K562 (cell line): ENCODE measurements around the gene SLC29A2. TPM values are rescaled to one million over a fixed set of nuclear protein-coding genes. Genes with fewer than 3 reads are reported as not detected.
A peak's percentile ranks its signal among the peaks of the same experiment; 100 is the strongest.

Source experiments
- ARID2 ChIP-seq: fragments of 450-650 bp; IDR thresholded peaks from 2 replicates; pipeline ENCODE4 v1.6.1; 2017; ENCODE audit warnings: antibody characterized with exemption, mild to moderate bottlenecking
- KAT7 ChIP-seq: sonication (generic); formaldehyde crosslinking; IDR thresholded peaks from 2 replicates; pipeline ENCODE4 v1.8.0; 2022; ENCODE audit warnings: missing genetic modification reagents, mild to moderate bottlenecking, borderline replicate concordance
- NCOR1 ChIP-seq: fragments of 450-650 bp; IDR thresholded peaks from 2 replicates; pipeline ENCODE4 v1.6.1; 2016; ENCODE audit warnings: mild to moderate bottlenecking, moderate library complexity
- RCOR1 ChIP-seq, 2 experiments: IDR thresholded peaks; 2 replicates each; pipeline ENCODE4 v1.6.1; 2012; ENCODE audit warnings: low read depth in 2 of 2, low read length in 2 of 2, borderline replicate concordance in 1 of 2, improper control_type of control experiment in 1 of 2
- SNRNP70 ChIP-seq: fragments of 200-400 bp; formaldehyde crosslinking; optimal IDR thresholded peaks from 2 replicates; pipeline ENCODE3; 2017; ENCODE audit warnings: low read depth, low read length
- SPI1 ChIP-seq: IDR thresholded peaks from 2 replicates; pipeline ENCODE4 v1.6.1; 2011; ENCODE audit warnings: low read depth, low read length, control low read depth, borderline replicate concordance
- ZNF316 ChIP-seq: fragments of 450-650 bp; IDR thresholded peaks from 2 replicates; pipeline ENCODE4 v1.6.1; 2016
- ZNF354B ChIP-seq: fragments of 250-450 bp; sonication (Bioruptor Pico); IDR thresholded peaks from 2 replicates; pipeline ENCODE4 v1.4.0; 2020
- polyA plus RNA-seq, 8 experiments: library from polyadenylated mRNA; depleted of rRNA in 4 of 8; stranded (reverse) in 5 of 8; unstranded in 3 of 8; fragments of >200 nt; fragmentation: Nextera tagmentation in 2 of 8; fragmentation: Illumina TruSeq in 1 of 8; extraction: Ambion mirVana in 2 of 8; extraction: Trizol in 1 of 8; gene quantifications; 2 replicates each; pipeline versions ENCODE4 v1.2.1 to v1.2.3, GENCODE V29; 2011 to 2014; ENCODE audit warnings: inconsistent platforms in 1 of 8, missing spikeins in 1 of 8
- total RNA-seq, 7 experiments: library from RNA; depleted of rRNA in 6 of 7; stranded (reverse); fragments of >200 nt in 6 of 7; fragmentation: Illumina TruSeq in 2 of 7; extraction: Trizol in 2 of 7; gene quantifications; 2 replicates each; pipeline versions ENCODE4 v1.2.1 to v1.2.3, GENCODE V29; 2011 to 2021; ENCODE audit warnings: low replicate concordance in 1 of 7
- TF ChIP-seq, protein P1 (sequence below): IDR thresholded peaks from 2 replicates; pipeline ENCODE4 v1.6.1; 2012; ENCODE audit warnings: low read depth, low read length, improper control_type of control experiment, borderline replicate concordance
- TF ChIP-seq, protein P2 (sequence below): sonication (generic); formaldehyde crosslinking; IDR thresholded peaks from 2 replicates; pipeline ENCODE4 v1.9.0; 2022; ENCODE audit warnings: mild to moderate bottlenecking, missing genetic modification reagents
- TF ChIP-seq, protein P3 (sequence below): fragments of 250-450 bp; sonication (Bioruptor Pico); IDR thresholded peaks from 2 replicates; pipeline ENCODE4 v1.4.0; 2020
- TF ChIP-seq, protein P4 (sequence below): fragments of 250-450 bp; sonication (Bioruptor Pico); IDR thresholded peaks from 2 replicates; pipeline ENCODE4 v1.4.0; 2020; ENCODE audit warnings: mild to moderate bottlenecking, moderate library complexity
- TF ChIP-seq, protein P5 (sequence below), 2 experiments: IDR thresholded peaks; 2 replicates each; pipeline ENCODE4 v1.6.1; 2012; ENCODE audit warnings: improper control_type of control experiment in 2 of 2, low read depth in 2 of 2, low read length in 2 of 2, borderline replicate concordance in 1 of 2

Gene SLC29A2
- total and polyA plus RNA-seq, 9 of the 15 experiments (the other 6 are each of a cell fraction or from before 2014, with no cell fraction given) = 2.4 to 48.6 (median 14.2) TPM

DNA sequence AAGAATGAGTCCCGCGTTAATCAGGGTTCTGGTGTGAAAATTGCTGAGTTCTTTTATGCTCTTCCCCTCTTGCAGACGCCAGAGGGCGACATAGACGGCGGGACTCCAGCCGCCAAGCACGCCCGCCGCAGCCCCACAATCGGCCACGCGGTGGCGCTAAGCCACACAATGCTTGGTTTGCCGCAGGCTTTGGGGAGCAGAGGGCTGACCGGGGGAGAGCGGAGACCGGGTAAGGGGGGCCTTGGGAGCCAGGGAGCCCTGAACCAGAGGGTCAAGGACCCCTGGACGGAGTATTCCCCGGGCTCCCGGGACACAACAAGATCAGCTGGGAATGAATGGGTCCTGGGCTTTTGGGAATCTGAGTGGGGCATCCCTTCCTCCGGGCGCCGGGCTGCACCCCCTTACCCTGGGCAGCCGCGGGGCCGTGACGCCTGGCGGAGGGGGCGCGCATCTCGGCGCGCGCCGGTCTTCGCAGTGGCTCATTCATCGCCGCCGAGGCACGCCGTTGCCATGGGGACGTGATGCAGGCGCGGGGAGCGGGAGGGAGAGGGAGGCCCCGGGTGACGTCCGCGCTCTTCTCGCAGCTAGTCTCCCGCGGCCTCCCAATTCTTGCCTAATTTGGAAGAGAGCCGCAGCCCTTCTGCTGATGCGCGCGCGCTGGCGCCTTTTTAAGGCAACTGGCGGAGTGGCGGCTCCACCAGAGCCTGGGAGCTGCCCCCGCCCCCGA is 37.1 kb upstream of the SLC29A2 start (continued):
- peak; percentile 95 for TF ChIP-seq ARID2
- no peak for TF ChIP-seq ZNF354B (CRISPR knock-in tag)
- TF ChIP-seq, protein P1, sequence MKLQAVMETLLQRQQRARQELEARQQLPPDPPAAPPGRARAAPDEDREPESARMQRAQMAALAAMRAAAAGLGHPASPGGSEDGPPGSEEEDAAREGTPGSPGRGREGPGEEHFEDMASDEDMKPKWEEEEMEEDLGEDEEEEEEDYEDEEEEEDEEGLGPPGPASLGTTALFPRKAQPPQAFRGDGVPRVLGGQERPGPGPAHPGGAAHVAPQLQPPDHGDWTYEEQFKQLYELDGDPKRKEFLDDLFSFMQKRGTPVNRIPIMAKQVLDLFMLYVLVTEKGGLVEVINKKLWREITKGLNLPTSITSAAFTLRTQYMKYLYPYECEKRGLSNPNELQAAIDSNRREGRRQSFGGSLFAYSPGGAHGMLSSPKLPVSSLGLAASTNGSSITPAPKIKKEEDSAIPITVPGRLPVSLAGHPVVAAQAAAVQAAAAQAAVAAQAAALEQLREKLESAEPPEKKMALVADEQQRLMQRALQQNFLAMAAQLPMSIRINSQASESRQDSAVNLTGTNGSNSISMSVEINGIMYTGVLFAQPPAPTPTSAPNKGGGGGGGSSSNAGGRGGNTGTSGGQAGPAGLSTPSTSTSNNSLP = no peak
- TF ChIP-seq ZNF316 = peak; percentile 47; the same call in 1 of the 2 replicates
- peak in 1 of 2 experiments; percentile 33; a peak in 1 of 4 replicates for TF ChIP-seq RCOR1 (IDR thresholded peaks at IDR 0.05; ENCODE audit: borderline replicate concordance in 1 of 2, low read depth in 2 of 2, low read length in 2 of 2)
- peak; percentile 60 for TF ChIP-seq NCOR1
- peak; percentile 89; the same call in 1 of the 2 replicates for TF ChIP-seq KAT7 (CRISPR knock-in tag)
- TF ChIP-seq SPI1 = peak; percentile 31; the same call in 1 of the 2 replicates
- no peak for TF ChIP-seq SNRNP70
- TF ChIP-seq, protein P2, sequence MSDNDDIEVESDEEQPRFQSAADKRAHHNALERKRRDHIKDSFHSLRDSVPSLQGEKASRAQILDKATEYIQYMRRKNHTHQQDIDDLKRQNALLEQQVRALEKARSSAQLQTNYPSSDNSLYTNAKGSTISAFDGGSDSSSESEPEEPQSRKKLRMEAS = peak; percentile 61
- TF ChIP-seq, protein P3, sequence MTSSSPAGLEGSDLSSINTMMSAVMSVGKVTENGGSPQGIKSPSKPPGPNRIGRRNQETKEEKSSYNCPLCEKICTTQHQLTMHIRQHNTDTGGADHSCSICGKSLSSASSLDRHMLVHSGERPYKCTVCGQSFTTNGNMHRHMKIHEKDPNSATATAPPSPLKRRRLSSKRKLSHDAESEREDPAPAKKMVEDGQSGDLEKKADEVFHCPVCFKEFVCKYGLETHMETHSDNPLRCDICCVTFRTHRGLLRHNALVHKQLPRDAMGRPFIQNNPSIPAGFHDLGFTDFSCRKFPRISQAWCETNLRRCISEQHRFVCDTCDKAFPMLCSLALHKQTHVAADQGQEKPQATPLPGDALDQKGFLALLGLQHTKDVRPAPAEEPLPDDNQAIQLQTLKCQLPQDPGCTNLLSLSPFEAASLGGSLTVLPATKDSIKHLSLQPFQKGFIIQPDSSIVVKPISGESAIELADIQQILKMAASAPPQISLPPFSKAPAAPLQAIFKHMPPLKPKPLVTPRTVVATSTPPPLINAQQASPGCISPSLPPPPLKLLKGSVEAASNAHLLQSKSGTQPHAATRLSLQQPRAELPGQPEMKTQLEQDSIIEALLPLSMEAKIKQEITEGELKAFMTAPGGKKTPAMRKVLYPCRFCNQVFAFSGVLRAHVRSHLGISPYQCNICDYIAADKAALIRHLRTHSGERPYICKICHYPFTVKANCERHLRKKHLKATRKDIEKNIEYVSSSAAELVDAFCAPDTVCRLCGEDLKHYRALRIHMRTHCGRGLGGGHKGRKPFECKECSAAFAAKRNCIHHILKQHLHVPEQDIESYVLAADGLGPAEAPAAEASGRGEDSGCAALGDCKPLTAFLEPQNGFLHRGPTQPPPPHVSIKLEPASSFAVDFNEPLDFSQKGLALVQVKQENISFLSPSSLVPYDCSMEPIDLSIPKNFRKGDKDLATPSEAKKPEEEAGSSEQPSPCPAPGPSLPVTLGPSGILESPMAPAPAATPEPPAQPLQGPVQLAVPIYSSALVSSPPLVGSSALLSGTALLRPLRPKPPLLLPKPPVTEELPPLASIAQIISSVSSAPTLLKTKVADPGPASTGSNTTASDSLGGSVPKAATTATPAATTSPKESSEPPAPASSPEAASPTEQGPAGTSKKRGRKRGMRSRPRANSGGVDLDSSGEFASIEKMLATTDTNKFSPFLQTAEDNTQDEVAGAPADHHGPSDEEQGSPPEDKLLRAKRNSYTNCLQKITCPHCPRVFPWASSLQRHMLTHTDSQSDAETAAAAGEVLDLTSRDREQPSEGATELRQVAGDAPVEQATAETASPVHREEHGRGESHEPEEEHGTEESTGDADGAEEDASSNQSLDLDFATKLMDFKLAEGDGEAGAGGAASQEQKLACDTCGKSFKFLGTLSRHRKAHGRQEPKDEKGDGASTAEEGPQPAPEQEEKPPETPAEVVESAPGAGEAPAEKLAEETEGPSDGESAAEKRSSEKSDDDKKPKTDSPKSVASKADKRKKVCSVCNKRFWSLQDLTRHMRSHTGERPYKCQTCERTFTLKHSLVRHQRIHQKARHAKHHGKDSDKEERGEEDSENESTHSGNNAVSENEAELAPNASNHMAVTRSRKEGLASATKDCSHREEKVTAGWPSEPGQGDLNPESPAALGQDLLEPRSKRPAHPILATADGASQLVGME = 0 out of 2 replicates have a peak, but pooled peaks have one; percentile 20
- TF ChIP-seq, protein P4, sequence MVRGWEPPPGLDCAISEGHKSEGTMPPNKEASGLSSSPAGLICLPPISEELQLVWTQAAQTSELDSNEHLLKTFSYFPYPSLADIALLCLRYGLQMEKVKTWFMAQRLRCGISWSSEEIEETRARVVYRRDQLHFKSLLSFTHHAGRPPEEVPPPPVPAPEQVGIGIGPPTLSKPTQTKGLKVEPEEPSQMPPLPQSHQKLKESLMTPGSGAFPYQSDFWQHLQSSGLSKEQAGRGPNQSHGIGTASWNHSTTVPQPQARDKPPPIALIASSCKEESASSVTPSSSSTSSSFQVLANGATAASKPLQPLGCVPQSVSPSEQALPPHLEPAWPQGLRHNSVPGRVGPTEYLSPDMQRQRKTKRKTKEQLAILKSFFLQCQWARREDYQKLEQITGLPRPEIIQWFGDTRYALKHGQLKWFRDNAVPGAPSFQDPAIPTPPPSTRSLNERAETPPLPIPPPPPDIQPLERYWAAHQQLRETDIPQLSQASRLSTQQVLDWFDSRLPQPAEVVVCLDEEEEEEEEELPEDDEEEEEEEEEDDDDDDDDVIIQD (CRISPR knock-in tag) = no peak
- TF ChIP-seq, protein P5, sequence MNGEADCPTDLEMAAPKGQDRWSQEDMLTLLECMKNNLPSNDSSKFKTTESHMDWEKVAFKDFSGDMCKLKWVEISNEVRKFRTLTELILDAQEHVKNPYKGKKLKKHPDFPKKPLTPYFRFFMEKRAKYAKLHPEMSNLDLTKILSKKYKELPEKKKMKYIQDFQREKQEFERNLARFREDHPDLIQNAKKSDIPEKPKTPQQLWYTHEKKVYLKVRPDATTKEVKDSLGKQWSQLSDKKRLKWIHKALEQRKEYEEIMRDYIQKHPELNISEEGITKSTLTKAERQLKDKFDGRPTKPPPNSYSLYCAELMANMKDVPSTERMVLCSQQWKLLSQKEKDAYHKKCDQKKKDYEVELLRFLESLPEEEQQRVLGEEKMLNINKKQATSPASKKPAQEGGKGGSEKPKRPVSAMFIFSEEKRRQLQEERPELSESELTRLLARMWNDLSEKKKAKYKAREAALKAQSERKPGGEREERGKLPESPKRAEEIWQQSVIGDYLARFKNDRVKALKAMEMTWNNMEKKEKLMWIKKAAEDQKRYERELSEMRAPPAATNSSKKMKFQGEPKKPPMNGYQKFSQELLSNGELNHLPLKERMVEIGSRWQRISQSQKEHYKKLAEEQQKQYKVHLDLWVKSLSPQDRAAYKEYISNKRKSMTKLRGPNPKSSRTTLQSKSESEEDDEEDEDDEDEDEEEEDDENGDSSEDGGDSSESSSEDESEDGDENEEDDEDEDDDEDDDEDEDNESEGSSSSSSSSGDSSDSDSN (IDR thresholded peaks at IDR 0.05; ENCODE audit: borderline replicate concordance in 1 of 2, low read depth in 2 of 2, low read length in 2 of 2) = 0 out of 4 replicates have a peak, but pooled peaks of 1 of the 2 experiments have one; percentile 33
